Smooth muscle cell (in vitro differentiated cells): ENCODE results near the gene EHD4. TPM values are rescaled to one million over a fixed set of nuclear protein-coding genes. Genes with fewer than 3 reads are reported as not detected.
A peak's percentile ranks its signal among the peaks of the same experiment; 100 is the strongest.

Source experiments
- DNase-seq: peaks from one replicate; lab custom pipeline; 2025; ENCODE audit not compliant: unreplicated experiment; lab: John Stamatoyannopoulos, UW
- H2AFZ ChIP-seq: fragments of 200-600 bp; sonication (generic); 2 replicates; pipeline ENCODE4 v1.6.0; 2016; ENCODE audit warnings: antibody characterized with exemption, low read depth, mild to moderate bottlenecking
- H3F3A ChIP-seq: fragments of 200-600 bp; sonication (generic); 2 replicates; pipeline ENCODE4 v1.6.0; 2017; ENCODE audit warnings: antibody characterized with exemption, low read depth
- H3K27ac ChIP-seq: fragments of 200-600 bp; sonication (generic); 2 replicates; pipeline ENCODE4 v1.5.1; 2016; ENCODE audit warnings: low read depth, mild to moderate bottlenecking
- H3K27me3 ChIP-seq: fragments of 200-600 bp; sonication (generic); 2 replicates; pipeline ENCODE4 v1.6.1; 2016; ENCODE audit warnings: low read depth, mild to moderate bottlenecking
- H3K36me3 ChIP-seq: fragments of 200-600 bp; sonication (generic); 2 replicates; pipeline ENCODE4 v1.5.1; 2016; ENCODE audit warnings: low read depth
- H3K4me1 ChIP-seq: fragments of 200-600 bp; sonication (generic); 2 replicates; pipeline ENCODE4 v1.5.1; 2016; ENCODE audit warnings: low read depth
- H3K4me2 ChIP-seq: fragments of 200-600 bp; sonication (generic); 2 replicates; pipeline ENCODE4 v1.6.0; 2016; ENCODE audit warnings: mild to moderate bottlenecking
- H3K4me3 ChIP-seq: fragments of 200-600 bp; sonication (generic); 2 replicates; pipeline ENCODE4 v1.5.1; 2016; ENCODE audit warnings: mild to moderate bottlenecking
- H3K79me2 ChIP-seq: fragments of 200-600 bp; sonication (generic); 2 replicates; pipeline ENCODE4 v1.6.0; 2016; ENCODE audit warnings: low read depth, mild to moderate bottlenecking
- H3K9ac ChIP-seq: fragments of 200-600 bp; sonication (generic); 2 replicates; pipeline ENCODE4 v1.6.0; 2016; ENCODE audit warnings: low read depth
- H3K9me3 ChIP-seq: fragments of 200-600 bp; sonication (generic); replicated peaks from 2 replicates; pipeline ENCODE4 v1.5.1; 2016; ENCODE audit warnings: low read depth
- H4K20me1 ChIP-seq: fragments of 200-600 bp; sonication (generic); 2 replicates; pipeline ENCODE4 v1.6.0; 2016; ENCODE audit warnings: low read depth
- CTCF ChIP-seq: fragments of 200-600 bp; sonication (generic); IDR thresholded peaks from 2 replicates; pipeline ENCODE4 v1.5.1; 2017; ENCODE audit warnings: borderline replicate concordance, mild to moderate bottlenecking, antibody characterized with exemption; ENCODE audit not compliant: insufficient read depth, poor library complexity, severe bottlenecking
- WGBS: methylation state at CpG from one replicate; pipeline ENCODE4 v1.1.7; 2016; ENCODE audit warnings: low lambda C conversion rate; 5-methylcytosine and 5-hydroxymethylcytosine counted together
- polyA plus RNA-seq: library from polyadenylated mRNA; unstranded; fragments of >200 nt; fragmentation: Nextera tagmentation; extraction: Ambion mirVana; gene quantifications from 2 replicates; pipeline ENCODE4 v1.2.1, GENCODE V29; 2016
- total RNA-seq: library from RNA; depleted of rRNA; stranded (reverse); fragments of >200 nt; gene quantifications from 2 replicates; pipeline ENCODE4 v1.2.3, GENCODE V29; 2014

Gene EHD4
- total and polyA plus RNA-seq, 2 experiments from 2014 or later: 11.5 to 15.8 TPM

- DNase-seq: no peak
- Histone ChIP-seq H3K36me3 (no peaks in the 10 kb centered on the region), H3K79me2 (no peaks in the 10 kb centered on the region), H3K4me1 (peaks cover 9% of the 10 kb centered on the region), H4K20me1 (no peaks in the 10 kb centered on the region), H3K4me3 (no peak overlapping the region), H3K27ac (no peak overlapping the region), H3K27me3 (peaks cover 36% of the 10 kb centered on the region), H2AFZ (no peak overlapping the region), H3F3A (no peaks in the 10 kb centered on the region), H3K9ac (no peak overlapping the region), H3K4me2 (no peak overlapping the region), H3K9me3 (no peaks in the 10 kb centered on the region)
- WGBS: 97% methylated on average over 2 of the region's 2 CpGs
- TF ChIP-seq CTCF: no peak
Measured at GRCh38 chr15:41883484-41883825, 88.9 kb downstream of the EHD4 start.

GRCh38 chr15:41882689-41883483, 89.5 kb downstream of the EHD4 start:
- H3K27ac ChIP-seq: no peak overlapping the region
- no peaks in the 10 kb centered on the region for H3K79me2 ChIP-seq
- no peaks in the 10 kb centered on the region for H3F3A ChIP-seq
- no peaks in the 10 kb centered on the region for H3K9me3 ChIP-seq
- no peak overlapping the region for H2AFZ ChIP-seq
- no peaks in the 10 kb centered on the region for H3K36me3 ChIP-seq
- peak overlapping the region; percentile 34 for H3K4me3 ChIP-seq
- no peak for TF ChIP-seq CTCF
- no peaks in the 10 kb centered on the region for H4K20me1 ChIP-seq
- no peak overlapping the region for H3K9ac ChIP-seq
- WGBS: 69% methylated on average over 14 of the region's 14 CpGs
- peak overlapping the region; percentile 84 for H3K4me2 ChIP-seq
- DNase-seq: no peak
- peaks cover 36% of the 10 kb centered on the region for H3K27me3 ChIP-seq
- peaks cover 9% of the 10 kb centered on the region for H3K4me1 ChIP-seq

GRCh38 chr15:41881920-41882688, 90.3 kb downstream of the EHD4 start:
- Histone ChIP-seq H3K79me2 (no peaks in the 10 kb centered on the region), H3K27me3 (peaks cover 36% of the 10 kb centered on the region), H3K9ac (no peak overlapping the region), H4K20me1 (no peaks in the 10 kb centered on the region), H3K27ac (no peak overlapping the region), H3K9me3 (no peaks in the 10 kb centered on the region), H3F3A (no peaks in the 10 kb centered on the region), H3K4me1 (peaks cover 9% of the 10 kb centered on the region), H3K4me2 (peak overlapping the region; percentile 84), H3K36me3 (no peaks in the 10 kb centered on the region), H2AFZ (no peak overlapping the region), H3K4me3 (peak overlapping the region; percentile 34)
- WGBS: 3% methylated on average over 41 of the region's 81 CpGs
- TF ChIP-seq CTCF: no peak
- DNase-seq: no peak

- Histone ChIP-seq H3K4me1 (peaks cover 9% of the 10 kb centered on the region), H3K4me3 (no peak overlapping the region), H3K79me2 (no peaks in the 10 kb centered on the region), H3K9ac (no peak overlapping the region), H3K4me2 (peak overlapping the region; percentile 84), H3K27ac (no peak overlapping the region), H4K20me1 (no peaks in the 10 kb centered on the region), H3F3A (no peaks in the 10 kb centered on the region), H3K36me3 (no peaks in the 10 kb centered on the region), H2AFZ (no peak overlapping the region), H3K9me3 (no peaks in the 10 kb centered on the region), H3K27me3 (peaks cover 36% of the 10 kb centered on the region)
- no peak for TF ChIP-seq CTCF
- WGBS: 45% methylated on average over 10 of the region's 10 CpGs
- no peak for DNase-seq
Measured at GRCh38 chr15:41881550-41881919, 90.8 kb downstream of the EHD4 start.
